Activated B cell treated with CpG ODN at 0.5 μM for 24 hours (primary cell): Measurements from ENCODE around the gene AVP. TPM values are rescaled to one million over a fixed set of nuclear protein-coding genes. Genes with fewer than 3 reads are reported as not detected.

Experiments used
- ATAC-seq: fragments of 200-7000 bp; cut with Tn5 transposase; one replicate; pipeline ENCODE4 v1.10.0; 2021; ENCODE audit warnings: low read depth, mild to moderate bottlenecking, moderate library complexity
- CTCF ChIA-PET: fragments of 350-600 bp; sonication (Branson Sonifier 250); formaldehyde crosslinking; loops from one replicate; lab custom pipeline; 2021; ENCODE audit warnings: antibody characterized with exemption; lab: Charles Lee
- POLR2A ChIA-PET: fragments of 350-600 bp; sonication (Branson Sonifier 250); formaldehyde crosslinking; loops from one replicate; lab custom pipeline; 2021; ENCODE audit warnings: antibody characterized with exemption; lab: Charles Lee
- DNase-seq: peaks from one replicate; pipeline ENCODE4 v3.0.0; 2022
- H3K27ac Mint-ChIP-seq: one replicate; pipeline ENCODE4 v1.8.0; 2020; ENCODE audit warnings: mixed read lengths
- H3K27me3 Mint-ChIP-seq: one replicate; pipeline ENCODE4 v1.8.0; 2021; ENCODE audit warnings: mixed read lengths
- H3K36me3 Mint-ChIP-seq: one replicate; pipeline ENCODE4 v1.8.0; 2021; ENCODE audit warnings: low read depth, mixed read lengths
- H3K4me1 Mint-ChIP-seq: one replicate; pipeline ENCODE4 v1.8.0; 2021; ENCODE audit warnings: mixed read lengths
- H3K4me3 Mint-ChIP-seq: one replicate; pipeline ENCODE4 v1.8.0; 2020; ENCODE audit warnings: mild to moderate bottlenecking, mixed read lengths
- H3K9me3 Mint-ChIP-seq: one replicate; pipeline ENCODE4 v1.8.0; 2020; ENCODE audit warnings: mixed read lengths
- intact Hi-C: fragments of 100-400 bp; cut with micrococcal nuclease; formaldehyde crosslinking; loops from one replicate; pipeline ENCODE4 v1.15.1; 2024
- total RNA-seq: library from RNA; stranded (reverse); gene quantifications from 2 replicates; pipeline ENCODE4 v1.2.3, GENCODE V29; 2022
- TF ChIP-seq, protein P1 (sequence below): fragments of 200-600 bp; IDR thresholded peaks from one replicate; pipeline ENCODE4 v1.8.0; 2022; ENCODE audit warnings: antibody characterized with exemption, mild to moderate bottlenecking

The AVP gene
- total RNA-seq, 1 donor from 2014 or later = not detected

DNA sequence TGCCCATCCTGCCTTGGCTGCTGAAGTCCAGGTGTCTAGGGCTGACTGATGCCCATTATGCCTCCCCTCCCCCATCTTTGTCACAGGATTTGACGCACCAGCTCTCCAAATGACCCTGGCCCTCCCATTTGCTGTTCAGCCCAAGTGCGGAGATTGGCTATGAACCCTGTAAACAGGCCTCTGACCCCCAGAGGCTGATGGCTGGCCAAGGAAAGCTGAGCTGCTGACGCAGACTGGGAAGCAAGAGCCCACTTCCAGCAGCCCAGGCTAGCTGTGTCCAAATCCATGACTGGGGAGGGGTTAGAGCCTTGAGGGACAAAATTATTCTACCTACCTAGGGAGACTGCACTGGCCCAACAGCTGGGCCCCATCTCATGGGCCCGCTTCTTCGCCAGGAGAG, 41.9 kb downstream of the AVP start:
- peaks cover 30% of the 10 kb centered on the region for H3K36me3 Mint-ChIP-seq
- CTCF ChIA-PET = interaction anchor here (2.2 kb wide), 1 partner anchor 11 kb away, joined by 5 read pairs; no protein-coding TSS in a partner anchor
- intact Hi-C loops = loop anchor here (10.0 kb wide), 1 partner anchor 972 kb away; the partner anchor contains the start of gene RNF24

DNA sequence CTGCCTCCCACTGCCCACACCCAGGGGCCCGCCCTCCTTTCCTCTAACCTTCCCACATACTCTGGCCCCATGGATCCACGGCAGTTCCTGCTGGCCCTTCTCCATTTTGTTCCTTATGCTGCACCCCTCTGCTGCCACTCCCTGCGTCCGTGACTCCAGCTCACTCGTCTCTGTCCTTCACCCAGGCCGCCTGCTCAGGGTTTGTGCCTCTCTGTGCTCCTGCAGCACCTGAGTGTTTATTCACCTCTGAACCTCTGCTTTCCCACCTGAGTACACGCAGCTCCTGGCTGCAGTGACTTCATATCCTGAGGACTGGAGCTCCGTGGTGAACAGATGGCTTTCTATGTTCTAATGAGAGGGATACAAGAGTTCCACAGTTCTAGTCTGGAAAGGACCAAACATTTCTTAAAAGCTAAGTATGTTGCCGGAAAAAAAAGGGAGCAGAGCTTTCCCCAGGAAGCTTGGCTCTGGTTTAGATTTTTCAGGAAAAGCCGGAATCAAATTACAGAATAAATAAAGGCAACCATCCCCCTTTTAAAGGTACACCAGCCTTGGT, 42.6 kb downstream of the AVP start:
- peaks cover 36% of the 10 kb centered on the region for H3K36me3 Mint-ChIP-seq
- no peak overlapping the region for H3K4me3 Mint-ChIP-seq
- intact Hi-C loops = loop anchor here (10.0 kb wide), 1 partner anchor 973 kb away; the partner anchor contains the start of gene RNF24
- peaks cover 12% of the 10 kb centered on the region for H3K4me1 Mint-ChIP-seq
- no peak overlapping the region for H3K27ac Mint-ChIP-seq
- POLR2A ChIA-PET = no interaction called here
- no peaks in the 10 kb centered on the region for H3K9me3 Mint-ChIP-seq
- DNase-seq (no peak), ATAC-seq (no peak)
- TF ChIP-seq, protein P1, sequence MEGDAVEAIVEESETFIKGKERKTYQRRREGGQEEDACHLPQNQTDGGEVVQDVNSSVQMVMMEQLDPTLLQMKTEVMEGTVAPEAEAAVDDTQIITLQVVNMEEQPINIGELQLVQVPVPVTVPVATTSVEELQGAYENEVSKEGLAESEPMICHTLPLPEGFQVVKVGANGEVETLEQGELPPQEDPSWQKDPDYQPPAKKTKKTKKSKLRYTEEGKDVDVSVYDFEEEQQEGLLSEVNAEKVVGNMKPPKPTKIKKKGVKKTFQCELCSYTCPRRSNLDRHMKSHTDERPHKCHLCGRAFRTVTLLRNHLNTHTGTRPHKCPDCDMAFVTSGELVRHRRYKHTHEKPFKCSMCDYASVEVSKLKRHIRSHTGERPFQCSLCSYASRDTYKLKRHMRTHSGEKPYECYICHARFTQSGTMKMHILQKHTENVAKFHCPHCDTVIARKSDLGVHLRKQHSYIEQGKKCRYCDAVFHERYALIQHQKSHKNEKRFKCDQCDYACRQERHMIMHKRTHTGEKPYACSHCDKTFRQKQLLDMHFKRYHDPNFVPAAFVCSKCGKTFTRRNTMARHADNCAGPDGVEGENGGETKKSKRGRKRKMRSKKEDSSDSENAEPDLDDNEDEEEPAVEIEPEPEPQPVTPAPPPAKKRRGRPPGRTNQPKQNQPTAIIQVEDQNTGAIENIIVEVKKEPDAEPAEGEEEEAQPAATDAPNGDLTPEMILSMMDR = no peak
- H3K27me3 Mint-ChIP-seq = no peaks in the 10 kb centered on the region
- CTCF ChIA-PET = interaction anchor here (2.2 kb wide), 1 partner anchor 11 kb away, joined by 5 read pairs; no protein-coding TSS in a partner anchor

More for the DNA sequence above, 41.9 kb downstream of the AVP start:
- no peak for DNase-seq
- no peak overlapping the region for H3K27ac Mint-ChIP-seq
- ATAC-seq = no peak
- H3K9me3 Mint-ChIP-seq = no peaks in the 10 kb centered on the region
- POLR2A ChIA-PET = no interaction called here
- TF ChIP-seq, protein P1 = no peak
- no peak overlapping the region for H3K4me3 Mint-ChIP-seq
- peaks cover 14% of the 10 kb centered on the region for H3K4me1 Mint-ChIP-seq
- H3K27me3 Mint-ChIP-seq = no peaks in the 10 kb centered on the region

DNA sequence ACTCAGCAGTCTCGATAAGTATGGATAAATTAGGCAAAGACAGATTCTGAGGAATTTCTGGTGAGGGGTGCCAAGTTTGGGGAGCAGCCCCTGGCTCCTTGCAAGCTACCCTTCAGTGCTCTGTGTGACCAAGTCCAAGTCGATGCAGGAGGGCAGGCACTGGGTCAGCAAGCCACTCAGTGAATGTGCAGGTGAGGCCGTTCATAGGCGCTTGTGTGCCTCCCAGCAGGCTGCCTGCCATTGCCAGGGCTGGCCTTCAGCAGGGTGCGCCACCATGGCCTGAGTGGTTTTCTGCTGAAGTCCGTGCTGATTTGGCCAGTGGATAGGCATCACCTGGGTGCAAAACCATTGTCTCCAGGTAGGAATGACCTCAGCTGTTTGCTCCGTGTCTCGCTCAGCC, 44.4 kb downstream of the AVP start:
- DNase-seq (no peak), ATAC-seq (no peak)
- TF ChIP-seq, protein P1 = no peak
- Mint-ChIP-seq H3K27me3 (no peaks in the 10 kb centered on the region), H3K27ac (no peak overlapping the region), H3K36me3 (peaks cover 50% of the 10 kb centered on the region), H3K4me1 (peaks cover 3% of the 10 kb centered on the region), H3K9me3 (no peaks in the 10 kb centered on the region), H3K4me3 (no peak overlapping the region)
- CTCF ChIA-PET = no interaction called here
- intact Hi-C loops = loop anchor here (10.0 kb wide), 1 partner anchor 975 kb away; the partner anchor contains the start of gene RNF24
- POLR2A ChIA-PET = no interaction called here

DNA sequence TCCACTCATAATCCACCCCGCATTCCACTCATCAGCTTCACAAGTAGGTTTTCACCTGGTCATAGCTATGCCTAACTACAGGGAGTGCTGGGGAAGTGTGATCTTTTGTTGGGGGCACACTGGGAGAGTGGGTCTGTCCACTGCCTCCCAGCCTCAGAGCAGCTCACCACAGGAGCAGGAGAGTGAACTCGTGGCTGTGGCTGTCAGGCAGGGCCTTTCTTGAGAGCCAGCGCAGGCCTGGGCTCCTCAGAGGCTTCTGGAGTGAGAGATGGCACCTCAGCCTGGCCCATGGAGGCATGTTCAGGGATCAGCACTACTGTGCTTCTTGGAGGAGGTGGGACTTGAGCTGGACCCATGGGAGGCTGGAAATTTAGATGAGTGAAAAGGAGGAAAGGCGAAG, 45.1 kb downstream of the AVP start:
- no peak overlapping the region for H3K27ac Mint-ChIP-seq
- ChIA-PET CTCF (interaction anchor here (0.7 kb wide), 1 partner anchor 14 kb away, joined by 3 read pairs; no protein-coding TSS in a partner anchor), POLR2A (no interaction called here)

DNA sequence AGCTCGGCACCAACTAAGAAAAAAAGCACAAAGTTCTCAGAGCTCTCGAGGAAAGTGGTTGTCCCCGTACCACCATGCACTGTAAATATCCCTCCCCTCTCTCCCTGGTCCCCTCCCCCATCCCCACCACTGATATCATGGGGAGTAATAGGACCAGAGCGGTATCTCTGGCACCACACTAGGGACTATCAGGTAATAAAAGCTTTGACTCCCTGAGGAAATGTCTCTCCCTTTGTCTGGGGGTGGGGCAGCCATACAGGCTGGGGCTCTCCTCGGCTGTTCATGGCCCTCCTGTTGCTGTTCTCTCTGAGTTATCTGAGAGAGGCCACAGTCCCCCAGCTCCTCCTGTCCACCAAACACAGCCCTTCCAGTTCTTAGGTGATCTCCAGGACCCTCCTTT, 46.1 kb downstream of the AVP start:
- TF ChIP-seq, protein P1 = no peak
- ChIA-PET CTCF (no interaction called here), POLR2A (no interaction called here)
- no peak overlapping the region for H3K4me3 Mint-ChIP-seq
- peaks cover 60% of the 10 kb centered on the region for H3K36me3 Mint-ChIP-seq
- H3K9me3 Mint-ChIP-seq = no peaks in the 10 kb centered on the region
- H3K27me3 Mint-ChIP-seq = no peaks in the 10 kb centered on the region
- intact Hi-C loops = no loop called here
- H3K4me1 Mint-ChIP-seq = no peaks in the 10 kb centered on the region
- H3K27ac Mint-ChIP-seq = no peak overlapping the region
- DNase-seq (no peak), ATAC-seq (no peak)

More for the DNA sequence above, 45.1 kb downstream of the AVP start:
- intact Hi-C loops = no loop called here
- no peaks in the 10 kb centered on the region for H3K9me3 Mint-ChIP-seq
- no peaks in the 10 kb centered on the region for H3K4me1 Mint-ChIP-seq
- H3K27me3 Mint-ChIP-seq = no peaks in the 10 kb centered on the region
- TF ChIP-seq, protein P1 = no peak
- DNase-seq = no peak
- peaks cover 57% of the 10 kb centered on the region for H3K36me3 Mint-ChIP-seq
- H3K4me3 Mint-ChIP-seq = no peak overlapping the region
- no peak for ATAC-seq
